Calu3 (cell line): ENCODE data around the gene TNFRSF8. TPM values are rescaled to one million over a fixed set of nuclear protein-coding genes. Genes with fewer than 3 reads are reported as not detected.

ENCODE experiments used
- BruUV-seq: library from RNA; stranded (reverse); fragments of 400-500 nt; replicated peaks from 2 replicates; lab custom pipeline; 2021; lab: Mats Ljungman, UMichigan
- CTCF ChIA-PET: fragments of 300-600 bp; sonication (Branson Sonifier 250); formaldehyde crosslinking; loops from one replicate; lab custom pipeline; 2022; ENCODE audit warnings: antibody characterized with exemption; lab: Charles Lee
- DNase-seq: peaks from one replicate; pipeline ENCODE4 v3.0.0; 2022
- H3K27ac Mint-ChIP-seq: one replicate; pipeline ENCODE4 v1.8.0; 2022; ENCODE audit warnings: mixed read lengths; ENCODE audit not compliant: unreplicated experiment
- H3K27me3 Mint-ChIP-seq: one replicate; pipeline ENCODE4 v1.8.0; 2022; ENCODE audit warnings: mixed read lengths; ENCODE audit not compliant: unreplicated experiment
- H3K36me3 Mint-ChIP-seq: one replicate; pipeline ENCODE4 v1.8.0; 2022; ENCODE audit warnings: mild to moderate bottlenecking, moderate library complexity, mixed read lengths; ENCODE audit not compliant: insufficient read depth, unreplicated experiment
- H3K4me1 Mint-ChIP-seq: one replicate; pipeline ENCODE4 v1.8.0; 2022; ENCODE audit warnings: mild to moderate bottlenecking, low read depth, mixed read lengths; ENCODE audit not compliant: unreplicated experiment
- H3K4me3 Mint-ChIP-seq: one replicate; pipeline ENCODE4 v1.8.0; 2022; ENCODE audit warnings: mild to moderate bottlenecking, low read depth, moderate library complexity, mixed read lengths; ENCODE audit not compliant: unreplicated experiment
- H3K9me3 Mint-ChIP-seq: one replicate; pipeline ENCODE4 v1.8.0; 2022; ENCODE audit warnings: low read depth, mixed read lengths; ENCODE audit not compliant: unreplicated experiment
- CTCF ChIP-seq: fragments of 200-600 bp; IDR thresholded peaks from one replicate; pipeline ENCODE4 v1.8.0; 2022; ENCODE audit warnings: antibody characterized with exemption; ENCODE audit not compliant: unreplicated experiment
- intact Hi-C: fragments of 100-400 bp; cut with micrococcal nuclease; formaldehyde crosslinking; loops from one replicate; pipeline ENCODE4 v1.10.0; 2022; ENCODE audit not compliant: unreplicated experiment
- microRNA-seq: library from miRNA; unstranded; fragments of <30 nt; microRNA quantifications from one replicate; pipeline ENCODE4 v1.2.0, GENCODE V29; 2022
- total RNA-seq: library from RNA; stranded (reverse); gene quantifications from 2 replicates; pipeline ENCODE4 v1.2.3, GENCODE V29; 2022

Gene TNFRSF8
- total RNA-seq, 1 experiment from 2014 or later = not detected

DNA sequence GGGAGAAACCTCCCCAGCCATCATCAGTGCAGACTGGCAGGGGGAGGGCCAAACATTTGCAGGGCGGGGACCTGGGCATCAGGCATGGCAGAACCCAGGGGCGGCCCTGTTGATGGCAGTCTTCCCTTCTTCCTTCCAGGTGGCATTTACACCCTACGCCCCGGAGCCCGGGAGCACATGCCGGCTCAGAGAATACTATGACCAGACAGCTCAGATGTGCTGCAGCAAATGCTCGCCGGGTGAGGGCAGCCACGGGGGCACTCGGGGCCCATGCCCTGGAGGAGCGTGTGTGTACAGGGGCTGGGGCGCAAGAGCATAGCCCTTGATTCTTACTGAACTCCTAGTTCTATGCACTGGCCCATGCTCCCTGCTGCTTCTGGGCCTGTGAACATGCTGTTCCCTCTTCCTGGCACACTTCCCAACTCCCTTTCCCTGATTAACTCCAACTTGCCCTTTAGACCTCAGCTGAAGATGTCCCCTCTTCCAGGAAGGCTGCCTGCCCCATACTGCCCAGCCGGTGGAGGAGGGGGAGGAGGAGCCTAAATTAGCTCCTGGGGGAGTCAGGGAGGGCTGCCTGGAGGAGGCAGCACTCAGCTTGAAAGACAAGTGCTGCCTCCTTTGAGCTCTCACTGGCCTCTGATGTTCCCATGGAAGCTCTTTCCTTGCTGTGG, 125.7 kb downstream of the TNFRSF8 start:
- BruUV-seq = no TSS peak

GRCh38 chr1:12189328-12189682, 126.2 kb downstream of the TNFRSF8 start:
- DNase-seq = no peak
- TF ChIP-seq CTCF = no peak
- CTCF ChIA-PET = no interaction called here
- Mint-ChIP-seq H3K4me3 (no peak overlapping the region), H3K27ac (no peak overlapping the region), H3K9me3 (no peaks in the 10 kb centered on the region), H3K27me3 (peaks cover 24% of the 10 kb centered on the region), H3K4me1 (peaks cover 8% of the 10 kb centered on the region), H3K36me3 (no peaks in the 10 kb centered on the region)
- BruUV-seq = no TSS peak
- intact Hi-C loops = no loop called here

More for the DNA sequence above, 125.7 kb downstream of the TNFRSF8 start:
- Mint-ChIP-seq H3K9me3 (no peaks in the 10 kb centered on the region), H3K36me3 (no peaks in the 10 kb centered on the region), H3K4me1 (peaks cover 11% of the 10 kb centered on the region), H3K27me3 (peaks cover 24% of the 10 kb centered on the region), H3K27ac (no peak overlapping the region), H3K4me3 (no peak overlapping the region)
- CTCF ChIA-PET = no interaction called here
- no peak for TF ChIP-seq CTCF
- intact Hi-C loops = no loop called here
- no peak for DNase-seq

DNA sequence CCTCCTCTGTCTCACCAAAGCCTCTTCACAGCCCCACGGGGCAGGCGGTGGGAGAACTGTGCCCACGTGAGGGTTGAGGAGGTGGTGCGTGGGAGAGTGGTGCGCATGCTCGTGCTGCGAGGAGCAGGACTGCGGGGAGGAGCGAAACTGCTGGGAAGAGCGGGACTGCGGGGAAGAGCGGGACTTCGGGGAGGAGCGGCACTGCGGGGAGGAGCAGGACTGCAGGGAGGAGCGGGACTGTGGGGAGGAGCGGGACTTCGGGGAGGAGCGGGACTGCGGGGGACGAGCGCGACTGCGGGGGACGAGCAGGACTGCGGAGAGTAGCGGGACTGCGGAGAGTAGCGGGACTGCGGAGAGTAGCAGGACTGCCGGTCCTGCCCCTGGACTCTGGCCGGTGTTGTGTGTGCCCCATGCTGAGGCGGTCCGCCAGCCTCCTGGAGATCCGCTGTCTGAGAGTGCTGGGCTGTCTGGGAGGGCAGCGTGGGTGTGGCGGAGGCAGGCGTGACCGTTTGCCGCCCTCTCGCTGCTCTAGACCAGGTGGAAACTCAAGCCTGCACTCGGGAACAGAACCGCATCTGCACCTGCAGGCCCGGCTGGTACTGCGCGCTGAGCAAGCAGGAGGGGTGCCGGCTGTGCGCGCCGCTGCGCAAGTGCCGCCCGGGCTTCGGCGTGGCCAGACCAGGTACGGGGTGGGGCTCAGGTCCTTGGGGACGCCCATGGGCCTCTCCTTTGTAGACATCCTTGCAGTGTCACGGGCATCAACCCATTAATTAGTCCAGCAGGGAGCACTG, 128.3 kb downstream of the TNFRSF8 start:
- no peak for DNase-seq
- Mint-ChIP-seq H3K27ac (no peak overlapping the region), H3K4me3 (no peak overlapping the region), H3K9me3 (no peaks in the 10 kb centered on the region), H3K36me3 (no peaks in the 10 kb centered on the region), H3K27me3 (peaks cover 24% of the 10 kb centered on the region), H3K4me1 (peaks cover 8% of the 10 kb centered on the region)
- intact Hi-C loops = no loop called here
- CTCF ChIA-PET = no interaction called here
- no peak for TF ChIP-seq CTCF
- BruUV-seq = no TSS peak

Small RNA genes within 50 kb of the gene (microRNA-seq; reads per million reads assigned to microRNA genes)
- not detected for gene MIR4632
- 2.1 reads per million for gene MIR6729
- gene MIR7846 = not detected

Other genes starting within 250 kb of the TNFRSF8 start
- not detected in 2 replicates for gene NPPA, start 215.5 kb upstream of the TNFRSF8 start, total RNA-seq
- gene NPPB, start 204.4 kb upstream of the TNFRSF8 start, total RNA-seq = not detected in 2 replicates
- gene KIAA2013, start 136.9 kb upstream of the TNFRSF8 start, total RNA-seq = 33.7 and 37.8 TPM in 2 replicates
- gene PLOD1, start 128.6 kb upstream of the TNFRSF8 start, total RNA-seq = 77.2 and 80.2 TPM in 2 replicates
- gene MFN2, start 82.9 kb upstream of the TNFRSF8 start, total RNA-seq = 61.8 and 66.5 TPM in 2 replicates
- gene MIIP, start 43.8 kb upstream of the TNFRSF8 start, total RNA-seq = 23.4 and 28.8 TPM in 2 replicates
- 1.3 and 2.9 TPM in 2 replicates for gene TNFRSF1B, start 103.7 kb downstream of the TNFRSF8 start, total RNA-seq
- gene VPS13D, start 166.7 kb downstream of the TNFRSF8 start, total RNA-seq = 30.6 and 33.1 TPM in 2 replicates